Uterus (tissue), 2 donors: Measurements from ENCODE around the gene HIVEP3.

ENCODE experiments used
- POLR2A ChIP-seq, 2 donors: fragments of 450-650 bp; IDR thresholded peaks; one replicate each; pipeline ENCODE4 v1.6.1; 2016; ENCODE audit warnings: antibody characterized with exemption in 2 of 2, mild to moderate bottlenecking in 1 of 2, moderate library complexity in 1 of 2
- TF ChIP-seq, protein P1 (sequence below), 4 experiments: fragments of 200-600 bp in 2 of 4; fragments of 450-650 bp in 2 of 4; sonication (generic) in 2 of 4; IDR thresholded peaks; one replicate each; pipeline ENCODE4 v1.5.1; 2016 to 2019; ENCODE audit warnings: antibody characterized with exemption in 4 of 4, mild to moderate bottlenecking in 2 of 4, moderate library complexity in 1 of 4

DNA sequence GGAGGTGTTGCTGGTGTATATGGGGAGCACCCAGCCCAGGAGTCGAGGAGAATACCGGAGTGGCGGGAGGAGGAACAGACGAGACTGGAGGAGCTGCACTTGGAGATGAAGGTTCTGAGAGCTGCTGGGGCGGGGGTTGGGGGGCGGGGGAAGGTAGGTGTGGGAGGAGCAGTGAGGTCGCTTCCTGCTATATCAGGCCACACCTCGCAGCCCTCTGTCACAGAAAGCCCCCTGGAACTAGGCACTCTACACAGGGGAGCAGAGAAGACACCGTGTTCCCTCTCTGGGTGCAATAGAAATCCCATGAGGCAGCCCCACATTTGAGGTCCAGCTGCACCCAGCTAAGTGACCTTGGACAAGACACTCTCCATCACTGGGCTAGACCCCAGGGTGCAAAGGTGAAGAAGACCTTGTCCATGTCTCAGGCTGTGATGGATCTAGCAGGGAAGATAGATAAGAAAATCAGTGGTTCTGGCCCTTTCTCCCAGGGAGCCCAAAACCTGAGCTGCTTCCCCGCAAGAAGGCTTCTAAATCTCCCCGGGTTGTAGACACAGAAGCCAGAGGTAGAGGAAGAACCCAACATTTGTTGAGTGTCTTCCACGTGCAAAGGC is 278.5 kb downstream of the HIVEP3 start:
- no peak for TF ChIP-seq POLR2A (IDR thresholded peaks at IDR 0.05)
- TF ChIP-seq, protein P1, sequence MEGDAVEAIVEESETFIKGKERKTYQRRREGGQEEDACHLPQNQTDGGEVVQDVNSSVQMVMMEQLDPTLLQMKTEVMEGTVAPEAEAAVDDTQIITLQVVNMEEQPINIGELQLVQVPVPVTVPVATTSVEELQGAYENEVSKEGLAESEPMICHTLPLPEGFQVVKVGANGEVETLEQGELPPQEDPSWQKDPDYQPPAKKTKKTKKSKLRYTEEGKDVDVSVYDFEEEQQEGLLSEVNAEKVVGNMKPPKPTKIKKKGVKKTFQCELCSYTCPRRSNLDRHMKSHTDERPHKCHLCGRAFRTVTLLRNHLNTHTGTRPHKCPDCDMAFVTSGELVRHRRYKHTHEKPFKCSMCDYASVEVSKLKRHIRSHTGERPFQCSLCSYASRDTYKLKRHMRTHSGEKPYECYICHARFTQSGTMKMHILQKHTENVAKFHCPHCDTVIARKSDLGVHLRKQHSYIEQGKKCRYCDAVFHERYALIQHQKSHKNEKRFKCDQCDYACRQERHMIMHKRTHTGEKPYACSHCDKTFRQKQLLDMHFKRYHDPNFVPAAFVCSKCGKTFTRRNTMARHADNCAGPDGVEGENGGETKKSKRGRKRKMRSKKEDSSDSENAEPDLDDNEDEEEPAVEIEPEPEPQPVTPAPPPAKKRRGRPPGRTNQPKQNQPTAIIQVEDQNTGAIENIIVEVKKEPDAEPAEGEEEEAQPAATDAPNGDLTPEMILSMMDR (IDR thresholded peaks at IDR 0.05), result no peak
